ENCODE measurements around the gene CD81. TPM values are rescaled to one million over a fixed set of nuclear protein-coding genes. Genes with fewer than 3 reads are reported as not detected.

CD81 gene
- total RNA-seq, 1 experiment from 2014 or later = 416 TPM

DNA sequence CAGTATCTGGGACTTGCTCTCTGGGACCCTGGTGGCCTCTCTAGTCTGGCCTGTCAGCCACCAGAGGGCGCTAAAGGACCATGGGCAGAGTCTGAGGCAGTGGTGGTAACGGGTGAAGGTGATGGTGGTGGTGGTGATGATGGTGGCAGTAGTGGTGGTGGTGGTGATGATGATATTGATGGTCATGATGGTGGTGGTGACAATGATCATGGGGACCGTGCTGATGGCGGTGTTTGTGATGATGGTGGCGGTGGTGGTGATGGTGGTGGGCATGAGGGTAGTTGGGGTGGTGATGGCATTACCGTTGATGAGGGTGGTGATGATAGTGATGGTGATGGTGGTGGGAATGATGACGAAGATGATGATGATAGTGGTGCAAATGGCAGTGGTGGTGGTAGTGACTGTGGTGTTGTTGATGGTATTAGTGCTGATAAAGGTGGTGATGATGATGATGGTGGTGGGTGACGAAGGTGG, 51.2 kb downstream of the CD81 start:
- no peak overlapping the region for H3K27ac ChIP-seq (ENCODE audit: low read length)
- no peaks in the 10 kb centered on the region for H3K4me1 ChIP-seq (ENCODE audit: control insufficient read depth, insufficient read depth, low read length)
- POLR2A ChIA-PET = no interaction called here
- in situ Hi-C loops (cut with HindIII; ENCODE audit: low pct_unique_long_range_greater_than_20kb, low sequenced_read_pairs) = no loop called here
- no peaks in the 10 kb centered on the region for H3K9me3 ChIP-seq (ENCODE audit: control insufficient read depth, insufficient read depth, low read depth, low read length)
- intact Hi-C loops (cut with micrococcal nuclease; ENCODE audit: unreplicated experiment) = loop anchor here (1.0 to 5.0 kb wide), 2 partner anchors 103 to 459 kb away; partner anchors contain the start of gene CDKN1C
- ATAC-seq = peak; percentile 88
- H3K4me3 ChIP-seq (ENCODE audit: low read depth in 2 of 2, low read length in 2 of 2) = no peak overlapping the region
- DNase-seq (ENCODE audit: low read depth, low spot score) = peak; percentile 17
- BruUV-seq (replicated peaks) = no TSS peak
- no peaks in the 10 kb centered on the region for H3K36me3 ChIP-seq (ENCODE audit: control insufficient read depth, insufficient read depth, low read length)
- no peaks in the 10 kb centered on the region for H3K27me3 ChIP-seq (ENCODE audit: control insufficient read depth, insufficient read depth, low read length)
- CTCF ChIA-PET = interaction anchor here (0.9 to 1.4 kb wide), 3 partner anchors 11 to 103 kb away, joined by 3 to 15 read pairs (median 6); no protein-coding TSS in a partner anchor
- TF ChIP-seq, protein P1, sequence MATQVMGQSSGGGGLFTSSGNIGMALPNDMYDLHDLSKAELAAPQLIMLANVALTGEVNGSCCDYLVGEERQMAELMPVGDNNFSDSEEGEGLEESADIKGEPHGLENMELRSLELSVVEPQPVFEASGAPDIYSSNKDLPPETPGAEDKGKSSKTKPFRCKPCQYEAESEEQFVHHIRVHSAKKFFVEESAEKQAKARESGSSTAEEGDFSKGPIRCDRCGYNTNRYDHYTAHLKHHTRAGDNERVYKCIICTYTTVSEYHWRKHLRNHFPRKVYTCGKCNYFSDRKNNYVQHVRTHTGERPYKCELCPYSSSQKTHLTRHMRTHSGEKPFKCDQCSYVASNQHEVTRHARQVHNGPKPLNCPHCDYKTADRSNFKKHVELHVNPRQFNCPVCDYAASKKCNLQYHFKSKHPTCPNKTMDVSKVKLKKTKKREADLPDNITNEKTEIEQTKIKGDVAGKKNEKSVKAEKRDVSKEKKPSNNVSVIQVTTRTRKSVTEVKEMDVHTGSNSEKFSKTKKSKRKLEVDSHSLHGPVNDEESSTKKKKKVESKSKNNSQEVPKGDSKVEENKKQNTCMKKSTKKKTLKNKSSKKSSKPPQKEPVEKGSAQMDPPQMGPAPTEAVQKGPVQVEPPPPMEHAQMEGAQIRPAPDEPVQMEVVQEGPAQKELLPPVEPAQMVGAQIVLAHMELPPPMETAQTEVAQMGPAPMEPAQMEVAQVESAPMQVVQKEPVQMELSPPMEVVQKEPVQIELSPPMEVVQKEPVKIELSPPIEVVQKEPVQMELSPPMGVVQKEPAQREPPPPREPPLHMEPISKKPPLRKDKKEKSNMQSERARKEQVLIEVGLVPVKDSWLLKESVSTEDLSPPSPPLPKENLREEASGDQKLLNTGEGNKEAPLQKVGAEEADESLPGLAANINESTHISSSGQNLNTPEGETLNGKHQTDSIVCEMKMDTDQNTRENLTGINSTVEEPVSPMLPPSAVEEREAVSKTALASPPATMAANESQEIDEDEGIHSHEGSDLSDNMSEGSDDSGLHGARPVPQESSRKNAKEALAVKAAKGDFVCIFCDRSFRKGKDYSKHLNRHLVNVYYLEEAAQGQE (IDR thresholded peaks at IDR 0.05; ENCODE audit: insufficient read depth in 1 of 2, low read depth in 2 of 2, low read length in 1 of 2) = no peak
- TF ChIP-seq, protein P2, sequence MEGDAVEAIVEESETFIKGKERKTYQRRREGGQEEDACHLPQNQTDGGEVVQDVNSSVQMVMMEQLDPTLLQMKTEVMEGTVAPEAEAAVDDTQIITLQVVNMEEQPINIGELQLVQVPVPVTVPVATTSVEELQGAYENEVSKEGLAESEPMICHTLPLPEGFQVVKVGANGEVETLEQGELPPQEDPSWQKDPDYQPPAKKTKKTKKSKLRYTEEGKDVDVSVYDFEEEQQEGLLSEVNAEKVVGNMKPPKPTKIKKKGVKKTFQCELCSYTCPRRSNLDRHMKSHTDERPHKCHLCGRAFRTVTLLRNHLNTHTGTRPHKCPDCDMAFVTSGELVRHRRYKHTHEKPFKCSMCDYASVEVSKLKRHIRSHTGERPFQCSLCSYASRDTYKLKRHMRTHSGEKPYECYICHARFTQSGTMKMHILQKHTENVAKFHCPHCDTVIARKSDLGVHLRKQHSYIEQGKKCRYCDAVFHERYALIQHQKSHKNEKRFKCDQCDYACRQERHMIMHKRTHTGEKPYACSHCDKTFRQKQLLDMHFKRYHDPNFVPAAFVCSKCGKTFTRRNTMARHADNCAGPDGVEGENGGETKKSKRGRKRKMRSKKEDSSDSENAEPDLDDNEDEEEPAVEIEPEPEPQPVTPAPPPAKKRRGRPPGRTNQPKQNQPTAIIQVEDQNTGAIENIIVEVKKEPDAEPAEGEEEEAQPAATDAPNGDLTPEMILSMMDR (IDR thresholded peaks at IDR 0.05) = peak; percentile 99

DNA sequence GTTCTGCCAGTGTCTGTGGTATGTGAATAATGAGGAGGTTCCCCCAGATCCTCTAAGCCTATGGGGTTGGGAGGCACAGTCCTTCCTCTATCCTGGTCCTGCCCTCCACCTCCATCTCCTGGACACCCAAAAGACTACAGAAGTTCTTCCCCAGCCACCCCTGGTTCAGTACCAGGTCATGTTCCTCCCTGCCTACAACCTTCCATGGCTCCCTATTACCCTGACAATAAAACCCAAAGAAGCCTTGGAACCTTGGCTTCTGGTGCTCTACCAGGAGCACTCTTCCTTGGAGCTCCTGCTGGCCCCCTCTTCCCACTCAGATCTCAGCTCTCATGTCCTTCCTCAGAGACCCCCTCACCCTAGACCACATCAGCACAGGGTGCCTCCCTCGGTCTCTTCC, 54.3 kb downstream of the CD81 start:
- DNase-seq (ENCODE audit: low read depth, low spot score) (no peak), ATAC-seq (no peak)
- no peaks in the 10 kb centered on the region for H3K9me3 ChIP-seq (ENCODE audit: control insufficient read depth, insufficient read depth, low read depth, low read length)
- CTCF ChIA-PET = no interaction called here
- POLR2A ChIA-PET = no interaction called here
- H3K27ac ChIP-seq (ENCODE audit: low read length) = no peak overlapping the region
- H3K4me3 ChIP-seq (ENCODE audit: low read depth in 2 of 2, low read length in 2 of 2) = no peak overlapping the region
- H3K27me3 ChIP-seq (ENCODE audit: control insufficient read depth, insufficient read depth, low read length) = no peaks in the 10 kb centered on the region
- H3K4me1 ChIP-seq (ENCODE audit: control insufficient read depth, insufficient read depth, low read length) = no peaks in the 10 kb centered on the region
- in situ Hi-C loops (cut with HindIII; ENCODE audit: low pct_unique_long_range_greater_than_20kb, low sequenced_read_pairs) = no loop called here
- H3K36me3 ChIP-seq (ENCODE audit: control insufficient read depth, insufficient read depth, low read length) = no peaks in the 10 kb centered on the region
- intact Hi-C loops (cut with micrococcal nuclease; ENCODE audit: unreplicated experiment) = no loop called here
- no TSS peak for BruUV-seq (replicated peaks)
- TF ChIP-seq SIN3A (IDR thresholded peaks at IDR 0.05; ENCODE audit: borderline replicate concordance, insufficient read depth, low read depth, low read length) (no peak), TCF7L2 (IDR thresholded peaks at IDR 0.05; ENCODE audit: low read depth, low read length) (no peak)

DNA sequence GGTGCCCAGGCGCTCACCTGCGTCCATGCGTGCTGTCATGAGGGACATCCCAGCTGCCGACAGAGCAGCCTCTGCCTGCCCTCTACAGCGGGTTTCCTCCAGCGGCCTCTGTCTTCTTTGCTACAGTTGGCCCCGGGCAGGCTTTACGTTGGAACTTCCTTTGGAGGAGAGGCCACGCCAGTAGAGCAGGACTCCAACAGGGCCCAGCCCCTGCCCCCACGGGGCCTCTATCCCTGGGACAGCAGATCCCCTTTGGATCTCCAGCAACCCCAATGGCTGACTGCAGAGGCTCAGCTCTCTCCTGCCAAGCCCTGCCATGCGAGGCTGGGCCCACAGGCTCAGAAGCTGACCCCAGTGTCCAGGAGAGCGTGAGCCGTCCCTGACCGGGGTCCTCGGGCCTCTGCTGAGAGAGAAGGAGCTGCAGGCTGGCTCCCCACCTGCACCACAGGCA, 55.1 kb downstream of the CD81 start:
- no peak overlapping the region for H3K27ac ChIP-seq (ENCODE audit: low read length)
- DNase-seq (ENCODE audit: low read depth, low spot score) (no peak), ATAC-seq (no peak)
- H3K4me1 ChIP-seq (ENCODE audit: control insufficient read depth, insufficient read depth, low read length) = no peaks in the 10 kb centered on the region
- H3K4me3 ChIP-seq (ENCODE audit: low read depth in 2 of 2, low read length in 2 of 2) = no peak overlapping the region
- intact Hi-C loops (cut with micrococcal nuclease; ENCODE audit: unreplicated experiment) (no loop called here), in situ Hi-C loops (cut with HindIII; ENCODE audit: low pct_unique_long_range_greater_than_20kb, low sequenced_read_pairs) (no loop called here)
- ChIA-PET CTCF (interaction anchor here (0.6 to 1.0 kb wide), 2 partner anchors 122 to 533 kb away, joined by 3 read pairs; no protein-coding TSS in a partner anchor), POLR2A (no interaction called here)
- no peaks in the 10 kb centered on the region for H3K9me3 ChIP-seq (ENCODE audit: control insufficient read depth, insufficient read depth, low read depth, low read length)
- H3K27me3 ChIP-seq (ENCODE audit: control insufficient read depth, insufficient read depth, low read length) = no peaks in the 10 kb centered on the region
- BruUV-seq (replicated peaks) = no TSS peak
- H3K36me3 ChIP-seq (ENCODE audit: control insufficient read depth, insufficient read depth, low read length) = no peaks in the 10 kb centered on the region
- no peak for TF ChIP-seq SIN3A (IDR thresholded peaks at IDR 0.05; ENCODE audit: borderline replicate concordance, insufficient read depth, low read depth, low read length)
